ENCODE results near the gene CHST9. TPM values are rescaled to one million over a fixed set of nuclear protein-coding genes. Genes with fewer than 3 reads are reported as not detected.

The CHST9 gene
- total RNA-seq, 1 experiment from 2014 or later: 3.5 TPM

- Histone ChIP-seq H3K27me3 (ENCODE audit: insufficient read depth, low read length) (no peaks in the 10 kb centered on the region), H3K4ac (ENCODE audit: low read depth, low read length) (no peak overlapping the region), H2AK5ac (ENCODE audit: insufficient read length, low read length) (no peak overlapping the region), H3T11ph (ENCODE audit: low read length) (no peak overlapping the region), H3K9ac (ENCODE audit: extremely low read depth, insufficient read length, low read length) (no peak overlapping the region), H3K14ac (ENCODE audit: insufficient read depth, low read length) (no peak overlapping the region), H3K79me1 (ENCODE audit: insufficient read depth, low read depth, low read length, poor library complexity, severe bottlenecking) (no peaks in the 10 kb centered on the region), H4K91ac (ENCODE audit: insufficient read length, low read depth, low read length) (no peak overlapping the region), H2BK15ac (ENCODE audit: low read depth, low read length) (no peak overlapping the region), H3K18ac (ENCODE audit: insufficient read length, low read depth, low read length) (no peak overlapping the region), H3K4me2 (ENCODE audit: insufficient read depth, insufficient read length, low read length) (no peak overlapping the region), H2BK120ac (ENCODE audit: low read depth, low read length, poor library complexity, severe bottlenecking) (no peak overlapping the region), H2AFZ (ENCODE audit: low read length) (no peak overlapping the region), H3K9me3 (ENCODE audit: control insufficient read depth, low read depth, low read length) (no peaks in the 10 kb centered on the region), H2BK20ac (ENCODE audit: low read depth, low read length, poor library complexity, severe bottlenecking) (no peak overlapping the region), H3K23me2 (ENCODE audit: insufficient read length, low read depth, low read length, poor library complexity, severe bottlenecking) (no peaks in the 10 kb centered on the region), H3K27ac (ENCODE audit: insufficient read length, low read depth, low read length) (no peak overlapping the region), H3K79me2 (ENCODE audit: insufficient read depth, low read length) (no peaks in the 10 kb centered on the region), H4K8ac (replicated peaks; ENCODE audit: insufficient read length, low read depth, low read length) (no peak overlapping the region), H2BK12ac (ENCODE audit: insufficient read length, low read depth, low read length) (no peak overlapping the region), H2BK5ac (ENCODE audit: insufficient read length, low read length) (no peak overlapping the region), H3K23ac (ENCODE audit: insufficient read length, low read depth, low read length) (no peak overlapping the region), H4K20me1 (ENCODE audit: control insufficient read depth, insufficient read depth, insufficient read length) (no peaks in the 10 kb centered on the region), H3K4me1 (ENCODE audit: insufficient read depth, low read length) (peaks cover 7% of the 10 kb centered on the region; the same call in 1 of the 2 replicates), H4K5ac (ENCODE audit: insufficient read length, low read depth, low read length) (no peak overlapping the region), H3K56ac (ENCODE audit: insufficient read length, low read depth, low read length) (no peak overlapping the region)
- DNase-seq: no peak
- no peaks in the 10 kb centered on the region for H3K27me3 Mint-ChIP-seq (ENCODE audit: low read depth)
- H3K27ac Mint-ChIP-seq: no peak overlapping the region
- H3K36me3 Mint-ChIP-seq (ENCODE audit: insufficient read depth in 1 of 3, low read depth in 3 of 3): peaks cover 0 to 13% (median 12%) of the 10 kb centered on the region in 3 experiments; a peak in 5 of 7 replicates
- TF ChIP-seq CTCF (conservative IDR thresholded peaks at IDR 0.05): no peak
- WGBS (ENCODE audit: extremely low coverage, insufficient read length, low lambda C conversion rate): no CpG with 5 or more reads among the region's 3 CpGs
- peaks cover 9 to 15% of the 10 kb centered on the region in 2 experiments; a peak in 4 of 5 replicates for H3K9me3 Mint-ChIP-seq
- peaks cover 21 to 25% of the 10 kb centered on the region in 2 experiments for H3K4me1 Mint-ChIP-seq
- no peak overlapping the region for H3K4me3 Mint-ChIP-seq
Observed at GRCh38 chr18:26925313-26925712, 259.8 kb downstream of the CHST9 start.

All from H9 (cell line).